Activated CD4-positive, alpha-beta T cell treated with anti-CD3 and anti-CD28 coated beads, Interleukin-10, Interleukin-2, amounts not matched to agents 100 ng/mL and 50 ng/mL, durations not matched to agents 16 hours and 8 hours (primary cell): ENCODE data around the gene LCN1.

Source experiments
- DNase-seq: peaks from one replicate; pipeline ENCODE4 v3.0.0-alpha.2; 2020

Gene LCN1

DNA sequence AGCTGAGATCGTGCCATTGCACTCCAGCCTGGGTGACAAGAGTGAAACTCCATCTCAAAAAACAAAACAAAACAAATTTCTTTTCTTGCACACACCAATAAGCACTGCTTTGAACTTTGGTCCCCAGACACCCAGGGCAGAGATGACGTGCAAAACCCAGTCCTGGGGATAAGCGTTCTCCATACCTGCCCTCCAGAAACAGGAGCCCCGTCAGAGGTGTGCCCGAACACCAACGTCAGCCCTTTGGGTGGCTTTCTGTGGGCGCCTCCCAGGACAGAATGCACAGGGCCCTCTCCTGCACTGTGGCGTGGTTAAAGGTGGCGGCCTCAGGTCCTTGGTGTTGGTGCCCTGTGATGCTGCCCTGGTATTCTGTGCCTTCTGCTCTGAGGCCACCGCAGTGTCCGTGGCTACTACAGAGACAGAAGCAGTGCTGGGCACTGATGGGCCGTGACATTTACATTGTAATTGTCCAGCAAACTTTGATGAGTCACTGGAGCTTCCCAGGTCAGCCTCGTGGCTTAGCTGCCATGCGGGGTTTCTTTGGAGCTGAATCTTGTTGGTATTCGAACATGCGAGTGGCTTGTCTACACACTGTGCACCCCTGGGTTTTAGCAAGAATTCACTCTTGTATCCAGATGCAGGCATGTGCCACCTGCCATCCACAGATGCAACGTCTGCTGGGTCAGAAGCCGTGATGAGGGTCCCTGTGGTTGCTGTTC is 31.9 kb upstream of the LCN1 start:
- no peak for DNase-seq

DNA sequence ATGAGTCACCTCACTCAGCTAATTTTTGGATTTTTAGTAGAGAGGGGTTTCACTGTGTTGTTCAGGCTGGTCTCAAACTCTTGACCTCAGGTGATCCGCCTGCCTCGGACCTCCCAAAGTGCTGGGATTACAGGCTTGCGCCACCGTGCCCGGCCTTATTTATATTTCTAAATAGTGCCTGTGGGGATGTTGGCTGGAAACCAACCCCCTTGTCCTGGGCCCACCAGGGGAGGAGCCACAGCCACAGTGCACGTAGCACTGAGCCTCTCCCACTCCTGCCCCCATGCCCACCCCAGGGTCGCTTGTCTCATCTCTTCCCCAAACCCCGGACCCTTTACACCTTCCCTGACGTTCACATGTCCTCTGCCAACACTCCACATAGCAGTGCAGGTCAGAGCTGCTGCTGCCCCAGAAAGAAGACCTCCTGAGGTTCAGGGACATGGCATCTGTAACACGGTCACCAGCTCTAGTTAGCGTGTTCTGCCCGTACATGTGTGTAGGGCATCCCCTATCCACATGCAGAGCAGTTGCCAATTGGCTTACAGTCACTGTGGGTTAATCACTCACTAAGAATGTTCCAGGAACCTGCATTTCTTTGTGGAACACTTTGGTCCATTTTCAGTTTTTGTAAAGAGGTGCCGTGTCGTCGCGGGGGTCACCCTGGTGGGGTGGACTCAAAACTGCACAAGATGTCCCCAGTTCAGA is 30.9 kb upstream of the LCN1 start:
- DNase-seq, result no peak

DNA sequence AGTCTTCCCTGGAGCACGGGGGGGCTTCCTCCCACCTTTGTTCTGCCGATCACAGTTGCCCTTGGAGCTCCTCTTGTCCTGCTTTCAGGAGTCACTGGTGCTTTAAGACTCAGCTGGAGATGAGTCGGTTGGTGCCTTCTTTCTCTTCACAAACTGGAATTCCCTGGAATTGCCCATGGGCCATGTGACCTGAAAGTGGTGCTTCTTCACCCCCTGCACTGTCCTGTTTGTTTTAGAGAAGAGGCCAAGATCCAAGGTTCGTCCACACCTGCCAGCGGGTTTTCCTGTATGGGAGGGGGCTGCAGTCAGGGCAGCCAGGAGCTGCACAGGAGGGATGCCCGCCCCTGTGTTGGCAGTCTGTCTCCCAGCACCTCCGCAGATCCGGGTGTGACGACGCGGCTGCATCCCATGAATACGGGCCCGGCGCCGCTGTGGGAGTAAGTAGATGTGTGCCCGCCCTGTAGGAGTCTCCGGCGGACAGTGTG is 30.2 kb upstream of the LCN1 start:
- DNase-seq, result no peak

- no peak for DNase-seq
These were observed 29.5 kb upstream of the LCN1 start for GRCh38 chr9:135491764-135492163.

DNA sequence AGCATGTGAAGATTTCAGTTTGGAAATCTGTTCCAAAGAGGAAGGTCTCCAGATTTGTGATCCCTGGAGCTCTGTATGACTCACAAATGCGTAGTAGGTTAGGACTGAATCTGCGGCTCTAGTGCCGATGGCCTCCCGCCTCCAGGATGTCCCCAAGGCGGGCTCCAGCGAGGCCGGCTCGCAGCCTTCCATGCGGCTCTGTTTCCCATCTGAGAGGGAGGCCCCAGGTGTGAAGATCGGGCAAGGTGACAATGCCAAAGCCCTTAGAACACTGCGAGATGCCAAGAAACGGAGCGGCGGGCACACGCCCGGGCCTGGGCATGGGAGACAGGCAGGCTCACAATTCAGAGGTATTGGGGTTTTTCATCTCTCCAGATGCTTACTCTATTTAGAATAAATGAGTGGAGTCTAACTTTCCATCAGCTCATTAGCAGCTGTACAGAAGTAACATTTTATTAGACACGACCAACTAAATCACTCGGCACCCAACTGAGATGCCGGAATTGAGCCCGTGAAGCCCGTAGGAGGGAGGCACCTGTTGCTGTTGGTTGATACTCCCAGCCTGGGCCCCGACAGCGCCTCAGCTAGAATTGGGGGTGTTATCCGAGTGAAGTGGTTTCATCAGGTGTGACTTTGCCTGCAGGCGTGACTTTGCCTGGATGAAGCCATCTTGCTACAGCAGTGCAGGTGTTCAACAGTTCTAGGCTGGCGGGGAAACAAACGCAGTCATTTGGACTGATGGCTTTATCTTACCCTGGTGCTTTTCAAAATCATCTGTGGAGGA is 28.2 kb upstream of the LCN1 start:
- DNase-seq, result no peak

- DNase-seq, result no peak
These were observed 26.3 kb upstream of the LCN1 start for GRCh38 chr9:135494791-135495559.

DNA sequence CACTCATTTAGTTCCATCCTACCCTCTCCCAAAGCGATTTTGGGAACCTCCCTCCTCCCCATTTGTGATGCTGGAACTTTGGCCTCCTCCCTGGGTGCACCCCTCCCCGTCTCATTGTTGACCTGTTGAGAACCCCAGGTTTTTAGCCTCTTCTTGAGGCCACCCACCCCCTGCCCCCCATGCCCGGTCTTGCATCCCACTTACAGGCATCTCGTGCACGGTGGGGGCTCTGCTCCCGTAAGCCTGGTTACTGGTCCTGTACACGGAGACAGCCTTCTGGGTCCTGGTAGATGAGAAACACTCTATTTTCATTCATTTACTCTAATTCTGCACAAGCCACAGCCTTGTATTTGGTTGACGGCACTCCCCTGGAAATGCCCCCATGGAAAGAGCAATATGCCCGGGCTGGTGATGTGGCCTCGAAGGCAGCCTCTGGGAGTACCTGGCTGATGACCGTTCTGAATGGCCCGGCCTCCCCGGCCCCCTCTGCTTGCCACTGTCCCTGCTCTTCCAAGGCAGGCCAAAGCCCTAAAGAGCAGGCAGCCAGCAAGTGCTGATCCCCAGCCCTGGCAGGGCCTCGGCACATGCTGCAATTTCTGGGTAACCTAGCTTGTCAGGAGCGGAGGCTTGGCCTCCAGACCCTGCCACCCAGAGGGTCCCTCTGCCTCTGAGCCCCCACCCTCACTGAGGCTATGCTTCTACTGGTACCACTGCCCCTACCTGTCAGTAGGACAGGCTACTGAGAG is 22.7 kb upstream of the LCN1 start:
- DNase-seq, result no peak

DNA sequence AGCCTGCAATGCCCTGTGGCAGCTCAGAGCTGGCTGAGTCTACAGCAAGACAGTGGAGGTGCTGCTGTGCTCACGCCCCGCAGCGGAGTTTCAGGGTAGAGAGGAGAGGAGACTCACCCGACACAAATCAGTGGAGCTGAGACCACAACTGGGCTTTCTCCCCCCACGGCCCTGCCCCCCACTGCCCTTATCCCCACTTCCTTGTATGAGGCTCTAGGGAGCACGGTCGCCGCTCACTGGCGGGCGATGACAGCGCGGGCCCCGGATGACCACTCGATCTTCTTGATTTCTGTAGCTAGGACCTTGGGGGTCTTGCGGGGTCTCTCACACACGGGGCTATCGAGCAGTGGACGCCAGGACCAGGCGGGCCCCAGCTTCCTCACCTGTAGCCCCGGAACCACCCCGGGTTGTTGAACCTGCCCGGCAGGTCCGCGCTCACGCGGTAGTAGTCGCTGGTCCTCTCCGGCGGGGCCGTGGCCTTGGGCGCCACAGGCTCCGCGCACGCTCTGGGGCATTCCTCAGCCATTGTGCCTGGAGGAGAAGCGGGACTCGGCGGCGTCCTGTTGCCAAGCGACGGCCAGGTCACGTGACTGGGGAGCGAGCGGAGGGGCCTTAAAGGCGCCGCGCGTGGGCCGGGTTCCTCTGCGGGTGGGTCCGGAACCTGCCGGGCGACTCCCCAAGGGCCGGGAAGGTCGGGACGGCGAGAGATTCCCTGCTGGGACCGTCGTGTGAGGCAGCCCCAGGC is 21.7 kb upstream of the LCN1 start:
- peak; percentile 85 for DNase-seq

DNA sequence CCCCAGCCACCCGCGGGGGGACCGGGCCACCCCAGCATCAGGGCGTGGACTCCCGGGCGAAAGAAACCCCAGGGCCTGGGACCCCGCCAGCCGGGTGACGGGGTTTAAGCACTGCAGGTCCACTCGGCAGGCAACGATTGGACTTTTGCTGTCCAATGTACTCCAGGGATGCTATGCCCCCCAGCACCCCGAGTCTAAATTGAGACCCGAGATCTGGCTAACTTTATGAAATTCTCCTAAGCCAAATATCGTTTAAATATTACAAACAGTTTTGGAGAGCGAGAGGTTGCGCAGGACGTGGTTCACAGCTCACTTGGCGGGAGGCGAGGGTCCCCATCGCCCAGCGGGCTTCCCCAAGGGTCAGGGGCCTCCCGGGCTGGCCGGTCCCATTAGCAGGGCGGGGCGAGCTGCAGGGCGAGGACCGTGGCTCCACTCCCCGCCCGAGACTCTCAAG is 21.1 kb upstream of the LCN1 start:
- no peak for DNase-seq

DNA sequence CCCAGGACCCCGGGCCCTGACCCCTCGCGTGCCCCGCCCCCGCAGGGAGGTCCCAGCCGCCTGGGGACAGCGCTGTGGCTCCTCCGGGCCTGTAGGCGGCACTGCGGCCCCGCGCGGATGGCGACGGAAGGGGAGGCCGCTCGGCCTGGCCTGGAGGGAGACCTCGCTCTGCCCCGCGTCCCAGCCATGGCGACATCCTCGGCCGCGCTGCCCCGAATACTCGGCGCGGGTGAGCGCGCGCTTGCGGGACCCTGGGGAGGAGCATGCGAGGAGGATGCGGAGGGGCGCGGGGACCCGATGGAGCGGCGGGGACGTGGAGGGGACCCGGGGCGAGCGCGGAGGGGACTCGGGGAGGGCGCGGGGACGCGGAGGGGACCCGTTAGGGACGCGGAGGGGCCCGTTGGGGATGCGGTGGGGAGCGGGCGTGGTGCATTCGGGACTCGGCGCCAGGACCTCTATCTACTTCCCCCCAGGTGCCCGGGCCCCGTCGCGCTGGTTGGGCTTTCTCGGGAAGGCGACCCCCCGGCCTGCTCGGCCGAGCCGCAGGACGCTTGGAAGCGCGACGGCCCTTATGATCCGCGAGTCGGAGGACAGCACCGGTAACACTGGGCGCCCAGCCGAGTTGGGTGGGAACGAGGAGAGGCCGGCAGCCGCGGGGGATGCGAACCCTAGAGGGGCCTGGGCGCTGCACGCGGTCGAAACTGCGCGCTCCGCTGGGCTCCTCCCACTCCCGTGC is 20.5 kb upstream of the LCN1 start, which contains the start of gene MRPS2:
Gene MRPS2 (plus strand): TSS at position 158 of the 736 bp plus-strand sequence. CDS start 29 bp downstream, at position 187.
- peak; percentile 93 for DNase-seq

DNA sequence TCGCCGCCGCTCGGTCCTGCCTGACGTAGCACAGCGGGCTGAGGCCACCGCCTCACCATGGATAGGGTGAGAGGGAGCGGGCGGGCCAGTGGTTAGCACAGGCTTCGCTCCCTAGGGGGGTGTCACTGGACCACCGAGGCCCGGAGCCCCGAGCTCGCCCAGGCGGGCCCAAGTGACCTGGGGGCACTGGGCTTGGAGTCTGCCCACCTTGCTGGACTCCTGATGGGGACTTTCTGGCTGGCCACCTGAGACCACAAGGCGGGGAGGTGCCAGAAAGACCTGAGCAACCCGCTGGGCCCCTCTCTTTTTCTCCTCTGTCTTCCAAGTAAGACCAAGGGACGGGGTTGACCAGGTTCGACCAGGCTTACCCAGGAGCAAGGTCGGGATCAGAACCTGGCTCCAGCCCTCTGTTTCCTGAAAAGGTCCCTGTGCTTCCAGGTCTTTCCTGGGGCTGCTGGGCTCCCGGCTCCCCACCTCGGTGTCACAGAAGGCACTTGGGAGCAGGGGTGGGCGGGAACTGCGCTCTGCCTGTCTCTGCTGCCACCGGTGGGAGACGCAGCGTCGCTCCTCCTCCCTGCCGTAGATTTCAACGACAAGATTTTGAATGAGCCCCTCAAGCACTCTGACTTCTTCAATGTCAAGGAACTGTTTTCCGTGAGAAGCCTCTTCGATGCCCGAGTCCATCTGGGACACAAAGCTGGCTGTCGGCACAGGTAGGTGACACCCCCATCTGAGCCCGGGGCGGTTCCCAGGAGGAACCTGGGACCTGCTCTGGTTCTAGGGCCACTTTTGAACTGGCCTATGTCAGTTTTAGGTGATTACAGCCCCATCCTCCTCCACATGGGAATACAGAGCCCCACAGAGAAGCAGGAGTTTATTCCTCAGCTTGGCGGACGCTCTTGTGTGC is 19.7 kb upstream of the LCN1 start:
- DNase-seq, result peak; percentile 82

- DNase-seq, result no peak
These were observed 18.9 kb upstream of the LCN1 start for GRCh38 chr9:135502168-135502872.

DNA sequence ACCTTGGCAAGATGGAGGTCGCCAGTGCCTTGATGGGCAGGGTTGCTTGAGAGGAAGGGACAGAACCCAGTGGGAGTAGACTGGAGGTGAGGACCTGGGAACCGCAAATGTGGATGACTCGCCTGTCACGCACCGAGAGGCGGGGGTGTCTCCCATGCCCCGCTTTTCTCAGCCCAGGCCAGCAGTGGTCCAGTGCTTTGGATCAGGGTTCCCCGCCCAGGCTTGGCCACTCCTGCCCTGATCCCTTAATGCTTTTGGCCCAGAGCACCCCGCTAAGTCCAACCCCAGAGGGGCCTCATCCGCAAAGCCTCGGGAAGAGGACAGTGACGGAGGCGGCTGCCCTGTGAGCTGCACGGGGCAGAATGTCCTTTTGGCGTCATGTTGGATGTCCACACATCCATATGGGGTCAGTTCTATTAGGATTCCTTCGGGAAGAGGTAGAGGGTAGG is 18.3 kb upstream of the LCN1 start:
- no peak for DNase-seq

- DNase-seq, result no peak
These were observed 17.6 kb upstream of the LCN1 start for GRCh38 chr9:135503371-135504261.

DNA sequence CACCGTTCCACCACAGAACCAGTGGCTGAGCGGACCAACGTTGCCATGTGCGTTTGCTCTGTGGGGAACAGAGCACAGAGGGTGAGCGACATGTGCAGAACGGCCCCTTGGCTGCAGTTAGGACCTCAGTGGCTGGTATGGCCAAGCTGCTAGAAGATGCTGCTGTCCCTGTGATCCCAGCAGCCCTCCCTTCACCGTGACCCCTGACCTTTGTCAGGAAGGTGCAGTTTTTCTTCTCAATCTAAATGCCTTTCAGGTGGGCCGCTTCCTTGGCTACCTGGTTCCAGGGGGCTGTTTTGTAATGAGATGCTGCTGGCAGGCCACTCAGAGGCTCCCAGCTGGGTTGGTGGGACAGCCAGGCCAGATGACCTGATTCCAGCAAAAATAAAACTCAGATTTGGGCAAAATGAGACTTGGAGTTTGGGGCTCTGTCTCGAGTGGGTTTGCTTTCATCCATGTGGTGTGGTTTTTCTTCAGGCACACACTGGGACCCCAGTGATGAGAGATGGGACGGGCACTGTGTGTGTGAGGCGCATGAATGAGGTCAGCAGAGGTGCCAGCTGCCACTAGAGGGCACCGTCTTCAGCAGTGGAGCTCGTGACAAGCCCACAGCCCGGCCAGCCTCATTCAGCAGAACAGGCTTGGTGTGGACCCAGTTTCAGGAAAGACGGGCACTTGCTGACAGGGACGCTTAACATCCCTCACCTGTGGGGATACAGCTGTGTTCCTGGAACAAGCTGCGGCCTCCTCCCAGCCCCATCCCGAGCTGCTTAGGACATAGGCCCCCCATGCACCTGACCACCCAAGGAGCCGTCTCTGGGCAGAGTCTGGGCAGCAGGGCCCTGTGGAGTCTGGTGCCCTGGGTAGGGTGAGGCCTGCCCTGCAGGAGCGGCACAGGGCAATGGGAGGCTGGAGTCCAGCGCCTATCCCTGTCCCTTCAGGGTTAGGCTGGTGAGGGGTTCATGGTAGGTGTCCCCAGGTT is 16.7 kb upstream of the LCN1 start:
- peak; percentile 72 for DNase-seq
